MCF 10A (cell line): ENCODE results near the gene SHOX. TPM values are rescaled to one million over a fixed set of nuclear protein-coding genes. Genes with fewer than 3 reads are reported as not detected.
"Not testable (repeated sequence)": the region's sequence is repeated elsewhere in the genome, so short reads cannot be mapped to it uniquely, and the experiment has no call there.

ENCODE experiments used
- BruUV-seq: library from RNA; stranded (reverse); fragments of 400-500 nt; replicated peaks from 2 replicates; lab custom pipeline; 2021; lab: Mats Ljungman, UMichigan
- CTCF ChIA-PET: fragments of 300-600 bp; sonication (Branson Sonifier 250); formaldehyde crosslinking; extraction: SDS; loops from one replicate; lab custom pipeline; 2021; ENCODE audit warnings: antibody characterized with exemption, inconsistent platforms; lab: Yijun Ruan, JAX
- POLR2A ChIA-PET: fragments of 300-600, 350-650 bp; sonication (Branson Sonifier 250); formaldehyde crosslinking; extraction: SDS; loops from one replicate; lab custom pipeline; 2020; ENCODE audit warnings: antibody characterized with exemption, inconsistent platforms; lab: Yijun Ruan, JAX
- DNase-seq: peaks from one replicate; pipeline ENCODE4 v3.0.0-alpha.2; 2018; ENCODE audit not compliant: unreplicated experiment
- H3K27ac Mint-ChIP-seq: one replicate; pipeline ENCODE4 v1.8.0; 2022; ENCODE audit warnings: mild to moderate bottlenecking, low read depth, mixed read lengths; ENCODE audit not compliant: unreplicated experiment
- H3K27me3 Mint-ChIP-seq: one replicate; pipeline ENCODE4 v1.8.0; 2022; ENCODE audit warnings: mixed read lengths; ENCODE audit not compliant: insufficient read depth, unreplicated experiment
- H3K36me3 Mint-ChIP-seq: one replicate; pipeline ENCODE4 v1.8.0; 2022; ENCODE audit warnings: mild to moderate bottlenecking, moderate library complexity, mixed read lengths; ENCODE audit not compliant: insufficient read depth, unreplicated experiment
- H3K4me1 Mint-ChIP-seq: one replicate; pipeline ENCODE4 v1.8.0; 2022; ENCODE audit warnings: mixed read lengths; ENCODE audit not compliant: insufficient read depth, unreplicated experiment
- H3K4me3 Mint-ChIP-seq: one replicate; pipeline ENCODE4 v1.8.0; 2022; ENCODE audit warnings: mild to moderate bottlenecking, moderate library complexity, mixed read lengths; ENCODE audit not compliant: unreplicated experiment
- H3K9me3 Mint-ChIP-seq: one replicate; pipeline ENCODE4 v1.8.0; 2022; ENCODE audit warnings: mixed read lengths; ENCODE audit not compliant: unreplicated experiment
- intact Hi-C: fragments of 100-400 bp; cut with micrococcal nuclease; formaldehyde crosslinking; loops from 2 replicates; pipeline ENCODE4 v1.14.1; 2022
- total RNA-seq: library from RNA; stranded (reverse); gene quantifications from 2 replicates; pipeline ENCODE4 v1.2.3, GENCODE V29; 2022
- TF ChIP-seq, protein P1 (sequence below): fragments of 200-600 bp; IDR thresholded peaks from one replicate; pipeline ENCODE4 v1.8.0; 2022; ENCODE audit warnings: antibody characterized with exemption, mild to moderate bottlenecking; ENCODE audit not compliant: unreplicated experiment

The SHOX gene
- total RNA-seq, 1 experiment from 2014 or later, result not detected

DNA sequence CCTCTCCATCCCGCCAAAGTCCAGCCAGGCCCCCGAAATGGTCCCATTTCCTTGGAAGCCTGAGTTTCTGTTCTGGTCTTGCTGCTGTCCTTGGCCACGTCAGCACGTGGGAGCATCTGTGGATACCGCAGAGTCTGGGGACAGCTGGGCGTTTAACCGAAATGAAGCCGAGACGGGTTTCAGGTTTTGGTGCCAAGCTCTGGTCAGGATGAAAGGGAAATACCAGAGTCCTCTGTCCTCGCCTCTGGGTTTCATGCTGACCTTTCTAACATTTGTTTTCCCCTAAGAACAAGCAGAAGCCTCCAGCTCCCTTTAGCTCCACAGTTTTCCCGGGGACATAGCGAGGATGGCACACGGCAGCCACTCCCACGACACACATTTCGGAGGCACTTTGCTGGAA is 19.7 kb downstream of the SHOX start:
- ChIA-PET CTCF (no interaction called here), POLR2A (no interaction called here)
- Mint-ChIP-seq H3K27ac (no peak overlapping the region), H3K9me3 (no peaks in the 10 kb centered on the region), H3K36me3 (no peaks in the 10 kb centered on the region), H3K4me1 (no peaks in the 10 kb centered on the region), H3K27me3 (no peaks in the 10 kb centered on the region), H3K4me3 (no peak overlapping the region)
- intact Hi-C loops, result no loop called here
- TF ChIP-seq, protein P1, sequence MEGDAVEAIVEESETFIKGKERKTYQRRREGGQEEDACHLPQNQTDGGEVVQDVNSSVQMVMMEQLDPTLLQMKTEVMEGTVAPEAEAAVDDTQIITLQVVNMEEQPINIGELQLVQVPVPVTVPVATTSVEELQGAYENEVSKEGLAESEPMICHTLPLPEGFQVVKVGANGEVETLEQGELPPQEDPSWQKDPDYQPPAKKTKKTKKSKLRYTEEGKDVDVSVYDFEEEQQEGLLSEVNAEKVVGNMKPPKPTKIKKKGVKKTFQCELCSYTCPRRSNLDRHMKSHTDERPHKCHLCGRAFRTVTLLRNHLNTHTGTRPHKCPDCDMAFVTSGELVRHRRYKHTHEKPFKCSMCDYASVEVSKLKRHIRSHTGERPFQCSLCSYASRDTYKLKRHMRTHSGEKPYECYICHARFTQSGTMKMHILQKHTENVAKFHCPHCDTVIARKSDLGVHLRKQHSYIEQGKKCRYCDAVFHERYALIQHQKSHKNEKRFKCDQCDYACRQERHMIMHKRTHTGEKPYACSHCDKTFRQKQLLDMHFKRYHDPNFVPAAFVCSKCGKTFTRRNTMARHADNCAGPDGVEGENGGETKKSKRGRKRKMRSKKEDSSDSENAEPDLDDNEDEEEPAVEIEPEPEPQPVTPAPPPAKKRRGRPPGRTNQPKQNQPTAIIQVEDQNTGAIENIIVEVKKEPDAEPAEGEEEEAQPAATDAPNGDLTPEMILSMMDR, result no peak
- DNase-seq, result no peak
- BruUV-seq, result no TSS peak

DNA sequence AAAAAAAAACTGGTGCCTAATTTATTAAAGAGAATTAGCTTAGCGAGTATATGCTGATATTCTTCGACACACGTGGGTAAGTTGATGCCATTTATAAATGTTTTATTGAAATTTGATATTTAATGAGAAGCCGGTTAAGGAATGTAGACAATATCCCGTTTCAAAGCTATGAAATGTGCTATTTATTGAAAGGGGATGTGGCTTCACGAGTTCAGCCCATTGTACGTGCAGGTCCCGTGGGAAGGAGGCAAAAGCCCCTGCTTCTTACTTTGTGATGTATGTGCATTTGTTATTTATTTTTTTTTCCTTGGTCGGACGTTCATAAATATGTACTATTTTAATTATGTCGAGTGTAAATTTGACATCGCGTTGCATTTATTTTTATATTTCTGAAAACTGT is 20.2 kb downstream of the SHOX start:
- H3K4me3 Mint-ChIP-seq, result no peak overlapping the region
- intact Hi-C loops, result no loop called here
- POLR2A ChIA-PET, result no interaction called here
- H3K36me3 Mint-ChIP-seq, result no peaks in the 10 kb centered on the region
- DNase-seq, result no peak
- H3K27me3 Mint-ChIP-seq, result no peaks in the 10 kb centered on the region
- no peaks in the 10 kb centered on the region for H3K4me1 Mint-ChIP-seq
- H3K9me3 Mint-ChIP-seq, result no peaks in the 10 kb centered on the region
- no TSS peak for BruUV-seq
- no peak overlapping the region for H3K27ac Mint-ChIP-seq
- CTCF ChIA-PET, result no interaction called here
- TF ChIP-seq, protein P1, result no peak

DNA sequence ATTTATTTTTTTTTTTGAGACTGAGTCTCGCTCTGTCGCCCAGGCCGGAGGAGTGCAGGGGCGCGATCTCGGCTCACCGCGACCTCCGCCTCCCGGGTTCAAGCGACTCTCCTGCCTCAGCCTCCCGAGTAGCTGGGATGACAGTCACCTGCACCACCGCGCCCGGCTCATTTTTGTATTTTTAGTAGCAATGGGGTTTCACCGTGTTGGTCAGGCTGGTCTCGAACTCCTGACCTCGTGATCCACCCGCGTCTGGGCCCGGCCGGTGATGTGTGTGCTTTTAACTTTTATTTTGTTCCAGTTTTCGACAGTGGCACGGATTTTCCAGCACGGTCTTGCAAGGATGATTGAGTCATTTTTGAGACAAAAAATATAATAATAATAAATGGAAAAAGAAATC is 21.3 kb downstream of the SHOX start:
- DNase-seq, H3K27ac Mint-ChIP-seq, POLR2A ChIA-PET, H3K4me1 Mint-ChIP-seq, intact Hi-C loops, H3K27me3 Mint-ChIP-seq, H3K36me3 Mint-ChIP-seq, CTCF ChIA-PET, H3K4me3 Mint-ChIP-seq, BruUV-seq, H3K9me3 Mint-ChIP-seq: not testable (repeated sequence)

DNA sequence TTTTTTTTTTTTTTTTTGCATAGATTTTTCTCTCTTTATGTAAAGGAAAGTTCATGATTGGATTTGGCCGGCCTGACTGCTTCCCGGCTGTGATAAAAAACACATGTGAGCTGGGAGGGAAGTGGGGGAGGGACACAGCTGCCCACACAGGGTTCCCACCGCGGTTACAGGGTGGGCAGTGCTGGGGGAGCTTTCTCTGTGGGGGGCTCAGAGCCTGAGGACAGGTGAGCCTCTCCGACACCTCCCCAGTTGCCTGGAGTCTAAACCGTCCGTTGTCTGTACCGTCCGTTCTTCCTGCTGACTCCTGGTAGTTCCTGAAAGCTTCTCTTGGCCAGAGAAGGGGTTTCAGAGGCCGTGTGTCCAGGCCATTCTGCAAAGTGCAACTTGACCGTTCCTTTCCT is 21.8 kb downstream of the SHOX start:
- ChIA-PET CTCF (no interaction called here), POLR2A (no interaction called here)
- TF ChIP-seq, protein P1, result no peak
- Mint-ChIP-seq H3K9me3 (no peaks in the 10 kb centered on the region), H3K36me3 (no peaks in the 10 kb centered on the region), H3K27me3 (no peaks in the 10 kb centered on the region), H3K4me3 (no peak overlapping the region), H3K27ac (no peak overlapping the region), H3K4me1 (no peaks in the 10 kb centered on the region)
- no peak for DNase-seq
- intact Hi-C loops, result no loop called here
- BruUV-seq, result no TSS peak

DNA sequence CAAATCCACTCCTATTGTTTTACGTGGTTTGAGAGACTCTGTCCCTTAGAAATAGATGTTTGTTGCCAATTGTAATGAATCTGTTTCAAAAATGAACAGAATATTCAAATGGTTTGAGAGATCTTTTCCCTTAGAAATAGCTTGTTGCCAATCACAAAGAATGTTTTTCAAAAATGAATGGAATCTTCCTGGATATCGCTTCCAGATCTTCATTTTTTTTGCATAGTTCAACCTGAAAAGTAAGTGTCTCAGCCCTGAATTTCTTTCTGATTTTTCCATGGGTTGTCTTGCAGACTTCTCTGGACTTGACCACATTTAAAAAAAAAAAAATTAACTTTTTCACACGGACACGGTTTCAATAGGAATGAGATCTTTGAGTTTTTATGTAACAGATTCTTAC is 22.7 kb downstream of the SHOX start:
- ChIA-PET POLR2A (no interaction called here), CTCF (no interaction called here)
- H3K4me3 Mint-ChIP-seq, result no peak overlapping the region
- no peaks in the 10 kb centered on the region for H3K9me3 Mint-ChIP-seq
- TF ChIP-seq, protein P1, result no peak
- DNase-seq, result no peak
- H3K27ac Mint-ChIP-seq, result no peak overlapping the region
- no peaks in the 10 kb centered on the region for H3K4me1 Mint-ChIP-seq
- no peaks in the 10 kb centered on the region for H3K36me3 Mint-ChIP-seq
- no peaks in the 10 kb centered on the region for H3K27me3 Mint-ChIP-seq
- intact Hi-C loops, result no loop called here
- BruUV-seq, result no TSS peak
